Transverse colon (tissue), 4 donors: Measurements from ENCODE around the gene KCNG1.

Source experiments
- POLR2A ChIP-seq: fragments of 450-650 bp; IDR thresholded peaks from one replicate; pipeline ENCODE4 v1.6.1; 2016; ENCODE audit warnings: antibody characterized with exemption, mild to moderate bottlenecking, moderate library complexity
- POLR2AphosphoS5 ChIP-seq, 3 donors: sonication (generic); formaldehyde crosslinking; IDR thresholded peaks; one replicate each; pipeline ENCODE4 v1.6.1; 2016; ENCODE audit warnings: antibody characterized with exemption in 3 of 3
- TF ChIP-seq, protein P1 (sequence below), 5 experiments: fragments of 200-600 bp in 3 of 5; fragments of 450-650 bp in 2 of 5; sonication (generic) in 3 of 5; IDR thresholded peaks; 1 replicate in 2 of 5; 2 replicates in 3 of 5; pipeline ENCODE4 v1.5.1; 2016 to 2017; ENCODE audit warnings: antibody characterized with exemption in 5 of 5, inconsistent platforms in 3 of 5, mild to moderate bottlenecking in 2 of 5, moderate library complexity in 1 of 5

DNA sequence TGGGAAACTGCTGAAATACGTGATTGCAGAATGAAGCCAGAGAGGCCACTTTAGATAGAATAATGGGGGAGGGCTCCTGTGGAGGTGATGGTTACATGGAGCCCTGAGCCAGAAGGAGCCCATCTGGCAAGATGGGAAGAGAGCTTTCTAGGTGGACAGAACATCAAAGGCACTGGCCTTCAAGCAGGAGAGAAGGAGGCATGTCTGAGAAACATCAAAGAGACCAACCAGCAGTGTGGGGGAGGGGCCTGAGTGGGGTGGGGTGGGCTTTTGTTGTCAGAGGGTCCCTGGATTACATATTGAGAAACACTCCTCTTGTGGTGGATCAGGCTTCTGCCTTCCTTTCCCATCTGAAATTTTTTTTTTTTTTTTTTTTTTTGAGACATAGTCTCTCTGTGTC is 1.9 kb upstream of the KCNG1 start:
- TF ChIP-seq, protein P1, sequence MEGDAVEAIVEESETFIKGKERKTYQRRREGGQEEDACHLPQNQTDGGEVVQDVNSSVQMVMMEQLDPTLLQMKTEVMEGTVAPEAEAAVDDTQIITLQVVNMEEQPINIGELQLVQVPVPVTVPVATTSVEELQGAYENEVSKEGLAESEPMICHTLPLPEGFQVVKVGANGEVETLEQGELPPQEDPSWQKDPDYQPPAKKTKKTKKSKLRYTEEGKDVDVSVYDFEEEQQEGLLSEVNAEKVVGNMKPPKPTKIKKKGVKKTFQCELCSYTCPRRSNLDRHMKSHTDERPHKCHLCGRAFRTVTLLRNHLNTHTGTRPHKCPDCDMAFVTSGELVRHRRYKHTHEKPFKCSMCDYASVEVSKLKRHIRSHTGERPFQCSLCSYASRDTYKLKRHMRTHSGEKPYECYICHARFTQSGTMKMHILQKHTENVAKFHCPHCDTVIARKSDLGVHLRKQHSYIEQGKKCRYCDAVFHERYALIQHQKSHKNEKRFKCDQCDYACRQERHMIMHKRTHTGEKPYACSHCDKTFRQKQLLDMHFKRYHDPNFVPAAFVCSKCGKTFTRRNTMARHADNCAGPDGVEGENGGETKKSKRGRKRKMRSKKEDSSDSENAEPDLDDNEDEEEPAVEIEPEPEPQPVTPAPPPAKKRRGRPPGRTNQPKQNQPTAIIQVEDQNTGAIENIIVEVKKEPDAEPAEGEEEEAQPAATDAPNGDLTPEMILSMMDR (IDR thresholded peaks at IDR 0.05) = no peak
- no peak for TF ChIP-seq POLR2AphosphoS5 (IDR thresholded peaks at IDR 0.05)
- TF ChIP-seq POLR2A = no peak
